IPS-18a (cell line): ENCODE measurements around the gene PIK3CG.
"Not testable (repeated sequence)": the region's sequence is repeated elsewhere in the genome, so short reads cannot be mapped to it uniquely, and the experiment has no call there.

Experiments
- H3K27ac ChIP-seq: one replicate; pipeline ENCODE4 v1.5.1; 2013; ENCODE audit warnings: low read length
- H3K27me3 ChIP-seq: one replicate; pipeline ENCODE4 v1.6.1; 2013; ENCODE audit warnings: mild to moderate bottlenecking, low read length; ENCODE audit not compliant: control insufficient read depth, insufficient read depth
- H3K36me3 ChIP-seq: one replicate; pipeline ENCODE4 v1.6.1; 2013; ENCODE audit warnings: low read depth, low read length; ENCODE audit not compliant: control insufficient read depth
- H3K4me1 ChIP-seq: one replicate; pipeline ENCODE4 v1.6.1; 2013; ENCODE audit warnings: low read depth, low read length; ENCODE audit not compliant: control insufficient read depth
- H3K4me3 ChIP-seq: one replicate; pipeline ENCODE4 v1.5.1; 2013; ENCODE audit warnings: low read length
- H3K9ac ChIP-seq: one replicate; pipeline ENCODE4 v1.6.1; 2013; ENCODE audit warnings: mild to moderate bottlenecking, low read length, moderate library complexity
- H3K9me3 ChIP-seq: one replicate; pipeline ENCODE4 v1.6.1; 2013; ENCODE audit warnings: low read depth, low read length; ENCODE audit not compliant: control insufficient read depth

The PIK3CG gene

DNA sequence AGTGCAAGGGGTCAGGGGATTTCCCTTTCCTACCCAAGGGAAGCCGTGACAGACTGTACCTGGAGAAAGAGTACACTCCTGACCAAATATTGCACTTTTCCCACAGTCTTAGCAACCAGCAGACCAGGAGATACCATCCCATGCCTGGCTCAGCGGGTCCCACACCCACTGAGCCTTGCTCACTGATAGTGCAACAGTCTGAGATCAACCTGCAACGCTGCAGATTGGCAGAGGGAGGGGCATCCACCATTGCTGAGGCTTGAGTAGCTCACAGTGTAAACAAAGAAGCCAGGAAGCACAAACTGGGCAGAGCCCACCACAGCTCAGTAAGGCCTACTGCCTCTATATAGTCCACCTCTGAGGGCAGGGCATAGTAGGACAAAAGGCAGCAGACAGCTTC lies 53.9 kb downstream of the PIK3CG start:
- no peak overlapping the region for H3K27ac ChIP-seq
- H3K4me1 ChIP-seq, result no peaks in the 10 kb centered on the region
- H3K9ac ChIP-seq, result no peak overlapping the region
- H3K27me3 ChIP-seq, result no peaks in the 10 kb centered on the region
- no peaks in the 10 kb centered on the region for H3K36me3 ChIP-seq
- no peaks in the 10 kb centered on the region for H3K9me3 ChIP-seq
- no peak overlapping the region for H3K4me3 ChIP-seq

DNA sequence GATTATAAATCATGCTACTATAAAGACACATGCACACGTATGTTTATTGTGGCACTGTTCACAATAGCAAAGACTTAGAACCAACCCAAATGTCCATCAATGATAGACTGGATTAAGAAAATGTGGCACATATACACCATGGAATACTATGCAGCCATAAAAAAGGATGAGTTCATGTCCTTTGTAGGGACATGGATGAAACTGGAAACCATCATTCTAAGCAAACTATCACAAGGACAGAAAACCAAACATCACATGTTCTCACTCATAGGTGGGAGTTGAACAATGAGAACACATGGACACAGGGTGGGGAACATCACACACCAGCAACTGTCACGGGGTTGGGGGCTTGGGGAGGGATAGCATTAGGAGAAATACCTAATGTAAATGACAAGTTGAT lies 59.4 kb downstream of the PIK3CG start:
- not testable (repeated sequence) for H3K9me3 ChIP-seq, H3K4me1 ChIP-seq, H3K9ac ChIP-seq, H3K27ac ChIP-seq, H3K4me3 ChIP-seq, H3K27me3 ChIP-seq, H3K36me3 ChIP-seq

DNA sequence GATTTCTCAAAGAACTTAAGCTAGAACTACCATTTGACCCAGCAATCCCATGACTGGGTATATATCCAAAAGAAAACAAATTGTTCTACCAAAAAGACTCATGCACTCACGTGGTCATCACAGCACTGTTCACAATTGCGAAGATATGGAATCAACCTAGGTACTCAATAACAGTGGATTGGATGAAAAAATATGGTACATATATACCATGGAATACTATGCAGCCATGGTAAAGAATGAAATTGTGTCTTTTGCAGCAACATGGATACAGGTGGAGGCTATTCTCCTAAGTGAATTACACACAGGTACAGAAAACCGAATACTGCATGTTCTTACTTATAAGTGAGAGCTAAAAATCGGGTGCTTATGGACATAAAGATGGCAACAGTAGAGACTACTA lies 61.8 kb downstream of the PIK3CG start:
- Histone ChIP-seq H3K27ac (no peak overlapping the region), H3K27me3 (no peaks in the 10 kb centered on the region), H3K4me1 (no peaks in the 10 kb centered on the region), H3K36me3 (no peaks in the 10 kb centered on the region), H3K4me3 (no peak overlapping the region), H3K9me3 (no peaks in the 10 kb centered on the region), H3K9ac (no peak overlapping the region)

DNA sequence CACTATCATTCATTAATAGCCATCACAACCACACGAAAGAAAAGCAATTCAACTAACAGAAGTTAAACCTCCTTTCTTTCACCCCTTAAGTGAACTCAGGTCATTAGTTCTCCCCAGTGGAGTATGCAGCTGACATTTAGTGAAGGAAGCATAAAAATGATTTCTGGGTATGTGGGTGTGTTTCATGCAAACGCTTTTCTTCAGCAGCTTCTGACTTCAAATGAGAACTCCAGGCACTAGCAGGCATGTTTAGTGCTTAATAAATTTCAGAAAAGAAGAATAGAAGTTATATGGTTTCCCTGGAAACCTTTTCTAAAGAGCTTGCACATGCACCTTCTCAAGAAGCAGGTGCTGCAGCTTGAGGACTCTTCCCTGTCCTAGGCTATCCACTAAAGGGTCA lies 62.5 kb downstream of the PIK3CG start:
- no peak overlapping the region for H3K9ac ChIP-seq
- H3K27me3 ChIP-seq, result no peaks in the 10 kb centered on the region
- H3K36me3 ChIP-seq, result no peaks in the 10 kb centered on the region
- no peaks in the 10 kb centered on the region for H3K4me1 ChIP-seq
- H3K27ac ChIP-seq, result no peak overlapping the region
- no peaks in the 10 kb centered on the region for H3K9me3 ChIP-seq
- no peak overlapping the region for H3K4me3 ChIP-seq

DNA sequence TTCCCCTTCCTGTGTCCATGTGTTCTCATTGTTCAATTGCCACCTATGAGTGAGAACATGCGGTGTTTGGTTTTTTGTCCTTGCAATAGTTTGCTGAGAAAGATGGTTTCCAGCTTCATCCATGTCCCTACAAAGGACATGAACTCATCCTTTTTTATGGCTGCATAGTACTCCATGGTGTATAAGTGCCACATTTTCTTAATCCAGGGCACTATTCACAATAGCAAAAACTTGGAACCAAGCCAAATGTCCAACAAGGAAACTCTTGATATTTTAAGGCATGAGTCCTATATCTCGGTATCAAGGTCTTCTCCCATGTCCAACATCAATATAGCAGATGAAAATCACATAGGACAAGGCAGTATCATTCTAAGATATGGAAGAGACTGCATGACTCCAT lies 64.5 kb downstream of the PIK3CG start:
- H3K27me3 ChIP-seq, H3K4me1 ChIP-seq, H3K9ac ChIP-seq, H3K4me3 ChIP-seq, H3K36me3 ChIP-seq, H3K9me3 ChIP-seq, H3K27ac ChIP-seq: not testable (repeated sequence)

DNA sequence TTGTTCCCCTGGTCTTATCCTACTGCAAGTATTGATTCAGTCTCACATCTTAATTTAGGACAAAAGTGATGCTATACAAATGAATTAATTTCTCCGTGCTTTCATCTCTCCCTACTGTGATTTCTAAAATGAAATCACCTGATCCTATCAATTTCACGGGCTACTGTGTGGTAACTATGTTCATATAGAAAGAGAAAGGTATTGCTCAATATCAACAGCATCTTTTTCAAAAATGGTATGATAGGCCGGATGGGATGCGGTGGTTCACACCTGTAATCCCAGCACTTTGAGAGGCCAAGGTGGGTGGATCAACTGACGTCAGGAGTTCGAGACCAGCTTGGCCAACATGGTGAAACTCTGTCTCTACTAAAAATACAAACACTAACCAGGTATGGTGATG lies 71.2 kb downstream of the PIK3CG start:
- H3K4me1 ChIP-seq, result no peaks in the 10 kb centered on the region
- no peak overlapping the region for H3K4me3 ChIP-seq
- no peaks in the 10 kb centered on the region for H3K36me3 ChIP-seq
- H3K9ac ChIP-seq, result no peak overlapping the region
- H3K27ac ChIP-seq, result no peak overlapping the region
- H3K27me3 ChIP-seq, result no peaks in the 10 kb centered on the region
- H3K9me3 ChIP-seq, result no peaks in the 10 kb centered on the region

DNA sequence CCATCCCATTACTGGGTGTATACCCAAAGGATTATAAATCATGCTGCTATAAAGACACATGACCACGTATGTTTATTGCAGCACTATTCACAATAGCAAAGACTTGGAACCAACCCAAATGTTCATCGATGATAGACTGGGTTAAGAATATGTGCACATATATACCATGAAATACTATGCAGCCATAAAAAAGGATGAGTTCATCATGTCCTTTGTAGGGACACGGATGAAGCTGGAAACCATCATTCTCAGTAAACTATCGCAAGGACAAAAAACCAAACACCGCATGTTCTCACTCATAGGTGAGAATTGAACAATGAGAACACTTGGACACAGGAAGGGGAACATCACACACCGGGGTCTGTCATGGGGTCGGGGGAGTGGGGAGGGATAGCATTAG lies 73.0 kb downstream of the PIK3CG start:
- H3K9me3 ChIP-seq, H3K4me3 ChIP-seq, H3K36me3 ChIP-seq, H3K27ac ChIP-seq, H3K9ac ChIP-seq, H3K4me1 ChIP-seq, H3K27me3 ChIP-seq: not testable (repeated sequence)

DNA sequence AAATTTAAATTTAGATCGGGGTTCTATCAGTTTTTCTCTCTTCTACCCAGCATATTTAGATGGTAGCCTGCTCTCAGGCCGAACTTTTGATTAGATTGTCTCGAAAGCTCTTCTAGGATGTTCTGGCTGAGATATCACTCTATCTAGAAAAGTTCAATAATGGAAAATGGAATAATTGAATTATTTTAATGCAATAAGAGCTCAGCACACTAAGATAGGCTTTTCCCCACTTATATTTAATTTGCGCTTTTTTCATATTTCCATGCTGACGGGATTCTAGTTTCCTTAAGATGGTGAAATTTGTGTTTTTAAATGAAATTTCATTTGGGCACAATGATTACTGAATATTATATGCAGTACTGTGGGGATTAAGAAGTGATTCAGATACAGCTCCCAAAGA lies 73.7 kb downstream of the PIK3CG start:
- Histone ChIP-seq H3K27ac (no peak overlapping the region), H3K27me3 (no peaks in the 10 kb centered on the region), H3K9ac (no peak overlapping the region), H3K9me3 (no peaks in the 10 kb centered on the region), H3K36me3 (no peaks in the 10 kb centered on the region), H3K4me1 (no peaks in the 10 kb centered on the region), H3K4me3 (no peak overlapping the region)

DNA sequence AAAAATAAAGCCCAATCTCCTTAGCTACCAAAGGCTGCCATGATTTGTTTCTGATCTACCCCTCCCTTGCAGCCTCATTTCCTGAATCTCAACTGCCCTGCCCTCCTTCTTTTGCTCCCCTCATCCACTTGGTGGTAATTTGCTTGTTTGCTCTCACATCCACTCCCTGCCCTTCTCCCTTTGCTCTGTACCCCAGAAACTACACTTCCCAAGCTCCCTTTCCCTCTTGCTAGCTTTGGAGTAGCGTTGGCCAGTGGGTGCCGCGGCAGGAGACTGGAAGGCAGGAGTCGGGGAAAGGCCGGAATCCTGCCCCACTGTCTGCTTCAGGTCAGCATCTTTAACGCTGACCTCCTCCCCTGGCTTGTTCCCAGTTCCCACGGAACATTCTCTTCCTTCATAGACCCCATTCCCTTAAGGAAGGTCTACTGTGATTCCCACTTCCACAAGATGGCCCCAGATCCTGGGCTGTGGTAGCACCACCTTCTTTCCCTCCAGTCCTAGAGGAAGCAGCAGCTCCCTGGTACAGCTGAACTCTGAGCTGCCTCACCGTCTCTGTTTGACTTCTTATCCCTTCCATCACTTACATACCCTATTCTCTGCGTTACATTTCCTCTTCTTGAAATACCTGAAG lies 79.1 kb downstream of the PIK3CG start:
- Histone ChIP-seq H3K27ac (no peak overlapping the region), H3K4me1 (peaks cover 21% of the 10 kb centered on the region), H3K9ac (no peak overlapping the region), H3K9me3 (no peaks in the 10 kb centered on the region), H3K36me3 (no peaks in the 10 kb centered on the region), H3K4me3 (no peak overlapping the region), H3K27me3 (no peaks in the 10 kb centered on the region)

DNA sequence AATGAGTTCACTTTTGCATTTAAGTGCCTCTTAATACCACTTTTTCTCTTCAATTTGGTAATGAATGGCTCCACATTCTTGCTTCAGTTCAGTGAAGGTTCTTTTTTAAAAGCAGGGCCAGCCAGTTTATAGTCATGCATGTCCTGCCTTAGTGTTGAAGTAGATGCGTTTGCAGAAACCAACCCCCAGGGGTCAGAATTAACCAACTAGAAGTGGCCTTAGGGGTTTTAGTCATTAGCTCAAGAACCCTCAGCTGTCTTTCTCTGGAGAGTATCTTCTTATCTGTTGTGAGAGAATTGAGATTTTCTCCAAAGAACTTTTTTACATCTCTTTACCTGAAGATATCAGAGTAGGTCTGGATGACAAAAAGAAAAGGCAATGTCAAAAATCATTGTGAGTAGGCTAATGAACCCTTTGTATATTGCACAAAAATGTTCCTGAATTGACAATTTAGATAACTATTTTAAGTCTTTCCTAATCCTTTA lies 82.2 kb downstream of the PIK3CG start:
- Histone ChIP-seq H3K27ac (no peak overlapping the region), H3K4me3 (no peak overlapping the region), H3K27me3 (no peaks in the 10 kb centered on the region)

DNA sequence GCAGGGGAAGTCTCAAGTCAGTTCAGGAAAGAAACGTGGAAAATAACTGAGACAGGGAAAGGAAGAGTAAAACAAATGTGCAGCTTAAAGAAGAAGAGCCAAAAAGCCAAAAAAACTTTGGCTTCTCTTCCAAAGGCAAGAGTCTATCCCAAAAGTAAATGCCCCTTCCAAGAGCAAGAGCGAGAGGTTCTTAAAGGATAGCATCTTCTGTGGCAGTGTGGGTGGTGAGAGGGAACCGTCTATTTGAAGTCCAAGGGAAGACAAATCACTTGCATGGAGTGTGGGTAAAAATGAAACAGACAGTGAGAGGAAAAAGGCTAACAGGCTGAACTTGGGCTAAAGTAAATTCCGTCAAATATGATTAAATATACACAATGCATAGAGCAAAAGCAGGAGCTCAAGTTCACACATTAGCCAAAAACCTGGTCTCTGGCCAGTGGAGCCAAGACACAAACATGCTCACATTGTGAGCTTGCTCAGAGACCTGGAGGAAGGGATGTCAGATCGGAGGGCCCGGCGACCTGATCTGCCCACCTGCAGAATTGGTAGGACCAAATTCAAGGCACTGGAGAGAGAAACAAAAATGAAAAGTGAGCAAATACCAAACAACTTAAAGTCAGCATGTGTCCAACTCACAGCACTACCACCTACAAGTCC lies 87.0 kb downstream of the PIK3CG start:
- Histone ChIP-seq H3K9ac (no peak overlapping the region), H3K27me3 (no peaks in the 10 kb centered on the region), H3K27ac (no peak overlapping the region), H3K4me3 (no peak overlapping the region), H3K4me1 (peaks cover 10% of the 10 kb centered on the region), H3K36me3 (no peaks in the 10 kb centered on the region), H3K9me3 (no peaks in the 10 kb centered on the region)

More for the DNA sequence above, 82.2 kb downstream of the PIK3CG start:
- H3K9ac ChIP-seq, result no peak overlapping the region
- H3K4me1 ChIP-seq, result peaks cover 21% of the 10 kb centered on the region
- no peaks in the 10 kb centered on the region for H3K9me3 ChIP-seq
- no peaks in the 10 kb centered on the region for H3K36me3 ChIP-seq

DNA sequence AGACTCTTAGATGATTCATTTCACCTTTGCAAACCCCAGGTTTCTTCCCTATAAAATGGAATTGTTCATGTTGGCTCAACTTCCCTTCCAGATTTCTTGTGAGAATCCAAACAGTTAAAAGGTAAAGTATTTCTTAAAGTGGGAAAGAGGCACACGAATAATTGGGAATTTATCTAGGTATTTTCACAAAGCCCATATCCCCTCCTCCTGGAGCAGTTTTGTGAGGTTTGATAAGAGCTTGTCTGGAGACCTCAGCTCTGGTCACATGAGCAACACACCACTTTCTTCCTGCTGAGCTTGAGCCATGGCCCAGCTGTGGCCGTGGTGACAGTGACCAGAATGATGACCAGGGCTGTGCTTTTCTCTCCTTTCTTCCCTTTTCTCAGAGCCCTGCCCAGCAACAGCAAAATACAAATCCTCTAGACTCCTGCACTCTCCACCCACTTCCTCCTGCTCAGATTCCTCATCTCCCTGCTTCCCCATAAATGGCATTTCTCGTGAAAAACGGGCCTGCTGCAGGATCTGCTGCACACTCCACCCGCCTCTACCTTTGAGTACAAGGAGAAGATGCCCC lies 87.7 kb downstream of the PIK3CG start:
- H3K4me1 ChIP-seq, result peaks cover 6% of the 10 kb centered on the region
- H3K9ac ChIP-seq, result no peak overlapping the region
- H3K9me3 ChIP-seq, result no peaks in the 10 kb centered on the region
- no peak overlapping the region for H3K27ac ChIP-seq
- no peaks in the 10 kb centered on the region for H3K36me3 ChIP-seq
- no peaks in the 10 kb centered on the region for H3K27me3 ChIP-seq
- no peak overlapping the region for H3K4me3 ChIP-seq
